H1 (cell line): ENCODE measurements around the gene ZDHHC9. TPM values are rescaled to one million over a fixed set of nuclear protein-coding genes. Genes with fewer than 3 reads are reported as not detected.

Experiments used
- CTCF ChIA-PET: fragments of 300-600 bp; sonication (Branson Sonifier 250); formaldehyde crosslinking; loops from one replicate; lab custom pipeline; 2021; ENCODE audit not compliant: partially characterized antibody; lab: Charles Lee
- POLR2A ChIA-PET: fragments of 300-600 bp; sonication (Branson Sonifier 250); formaldehyde crosslinking; loops from one replicate; lab custom pipeline; 2021; ENCODE audit warnings: inconsistent platforms; ENCODE audit not compliant: partially characterized antibody; lab: Charles Lee
- DNase-seq, 2 experiments: peaks; one replicate each; pipeline versions ENCODE4 v3.0.0 to v3.0.0-alpha.2; 2010 to 2022; ENCODE audit warnings: low spot score in 2 of 2, low read depth in 1 of 2, mixed read lengths in 1 of 2
- FAIRE-seq: peaks from 2 replicates; lab custom pipeline; 2011; peaks lifted over from hg19 to GRCh38; lab: Jason Lieb, UNC
- H2AFZ ChIP-seq: 2 replicates; pipeline ENCODE4 v1.8.1; 2012; ENCODE audit warnings: low read length, inconsistent platforms
- H2AK5ac ChIP-seq: 2 replicates; pipeline ENCODE4 v1.6.1; 2013; ENCODE audit warnings: low read depth, low read length
- H2BK120ac ChIP-seq: replicated peaks from 2 replicates; pipeline ENCODE3; 2013; ENCODE audit warnings: low read depth, low read length, inconsistent platforms
- H2BK12ac ChIP-seq: 2 replicates; pipeline ENCODE4 v1.6.1; 2013; ENCODE audit warnings: low read depth, low read length
- H2BK15ac ChIP-seq: 2 replicates; pipeline ENCODE4 v1.6.1; 2013; ENCODE audit warnings: low read length
- H2BK20ac ChIP-seq: 2 replicates; pipeline ENCODE4 v1.6.1; 2013; ENCODE audit warnings: low read length
- H2BK5ac ChIP-seq: 2 replicates; pipeline ENCODE4 v1.6.1; 2013; ENCODE audit warnings: low read depth, low read length
- H3K14ac ChIP-seq: 2 replicates; pipeline ENCODE4 v1.6.1; 2013; ENCODE audit warnings: inconsistent platforms; ENCODE audit not compliant: insufficient read length
- H3K18ac ChIP-seq: 2 replicates; pipeline ENCODE4 v1.6.1; 2013; ENCODE audit warnings: low read length; ENCODE audit errors: extremely low read depth
- H3K23ac ChIP-seq: 2 replicates; pipeline ENCODE4 v1.6.1; 2013; ENCODE audit warnings: inconsistent platforms; ENCODE audit not compliant: insufficient read length
- H3K23me2 ChIP-seq: 2 replicates; pipeline ENCODE4 v1.6.1; 2013; ENCODE audit warnings: low read depth, low read length
- H3K27ac ChIP-seq: 2 replicates; pipeline ENCODE4 v1.6.1; 2011; ENCODE audit warnings: low read depth, low read length, inconsistent platforms
- H3K27me3 ChIP-seq, 4 experiments: replicated peaks in 1 of 4; 1 replicate in 1 of 4; 2 replicates in 3 of 4; pipeline versions ENCODE4 v1.6.1 to v1.8.1; 2011 to 2013; ENCODE audit warnings: low read length in 3 of 4, mild to moderate bottlenecking in 3 of 4, inconsistent platforms in 2 of 4, mixed read lengths in 2 of 4, moderate library complexity in 1 of 4; ENCODE audit not compliant: control insufficient read depth in 3 of 4, insufficient read depth in 3 of 4; ENCODE audit errors: extremely low read depth in 1 of 4
- H3K36me3 ChIP-seq, 4 experiments: 2 replicates each; pipeline versions ENCODE4 v1.6.1 to v1.8.1; 2011 to 2013; ENCODE audit warnings: mild to moderate bottlenecking in 4 of 4, low read length in 3 of 4, moderate library complexity in 2 of 4, control low read depth in 1 of 4, inconsistent platforms in 1 of 4; ENCODE audit not compliant: insufficient read depth in 4 of 4, control insufficient read depth in 2 of 4
- H3K4ac ChIP-seq: replicated peaks from 2 replicates; pipeline ENCODE3; 2013; ENCODE audit warnings: low read length, low read depth, mixed read lengths, inconsistent platforms; ENCODE audit not compliant: insufficient read length
- H3K4me1 ChIP-seq, 4 experiments: replicated peaks in 1 of 4; 1 replicate in 1 of 4; 2 replicates in 3 of 4; pipeline versions ENCODE4 v1.6.1 to v1.8.1; 2011 to 2013; ENCODE audit warnings: low read length in 3 of 4, inconsistent platforms in 2 of 4, mixed read lengths in 1 of 4; ENCODE audit not compliant: insufficient read depth in 4 of 4, control insufficient read depth in 3 of 4
- H3K4me2 ChIP-seq, 2 experiments: 2 replicates each; pipeline versions ENCODE4 v1.6.1 to v1.8.1; 2011 to 2013; ENCODE audit warnings: low read depth in 2 of 2, low read length in 2 of 2, control low read depth in 1 of 2, inconsistent platforms in 1 of 2, mild to moderate bottlenecking in 1 of 2; ENCODE audit not compliant: insufficient read depth in 1 of 2
- H3K4me3 ChIP-seq, 4 experiments: fragments of 200-600, 300-600 bp in 1 of 4; sonication (generic), shearing (Covaris generic), sonication (Bioruptor Twin) in 1 of 4; 2 replicates each; pipeline versions ENCODE4 v1.5.1 to v1.8.1; 2011 to 2016; ENCODE audit warnings: low read length in 4 of 4, low read depth in 3 of 4, control low read depth in 2 of 4, inconsistent platforms in 2 of 4, mild to moderate bottlenecking in 2 of 4, mixed read lengths in 1 of 4, moderate library complexity in 1 of 4; ENCODE audit not compliant: insufficient read depth in 2 of 4; ENCODE audit errors: extremely low read depth in 1 of 4
- H3K56ac ChIP-seq: replicated peaks from 2 replicates; pipeline ENCODE3; 2013; ENCODE audit warnings: low read depth, mild to moderate bottlenecking, mixed read lengths, low read length, inconsistent platforms; ENCODE audit not compliant: insufficient read length
- H3K79me1 ChIP-seq: 2 replicates; pipeline ENCODE4 v1.6.1; 2013; ENCODE audit warnings: low read depth, low read length, control low read depth
- H3K79me2 ChIP-seq, 2 experiments: 2 replicates each; pipeline versions ENCODE4 v1.6.1 to v1.8.1; 2012 to 2013; ENCODE audit warnings: low read length in 2 of 2, mild to moderate bottlenecking in 2 of 2, inconsistent platforms in 1 of 2; ENCODE audit not compliant: insufficient read depth in 2 of 2, control insufficient read depth in 1 of 2
- H3K9ac ChIP-seq, 4 experiments: replicated peaks in 1 of 4; 1 replicate in 1 of 4; 2 replicates in 3 of 4; pipeline versions ENCODE4 v1.6.1 to v1.8.1; 2011 to 2013; ENCODE audit warnings: low read depth in 3 of 4, low read length in 3 of 4, control low read depth in 2 of 4, mild to moderate bottlenecking in 2 of 4, moderate library complexity in 2 of 4, inconsistent platforms in 1 of 4; ENCODE audit errors: extremely low read depth in 1 of 4
- H3K9me3 ChIP-seq, 2 experiments: 2 replicates each; pipeline versions ENCODE4 v1.6.1 to v1.8.1; 2012 to 2013; ENCODE audit warnings: mild to moderate bottlenecking in 2 of 2, moderate library complexity in 2 of 2, control low read depth in 1 of 2, inconsistent platforms in 1 of 2, low read depth in 1 of 2, low read length in 1 of 2, mixed read lengths in 1 of 2; ENCODE audit not compliant: insufficient read depth in 2 of 2
- H4K20me1 ChIP-seq, 2 experiments: replicated peaks in 1 of 2; 2 replicates each; pipeline versions ENCODE3 to v1.8.1; 2011 to 2013; ENCODE audit warnings: inconsistent platforms in 2 of 2, low read length in 2 of 2, mild to moderate bottlenecking in 1 of 2; ENCODE audit not compliant: insufficient read depth in 2 of 2, control insufficient read depth in 1 of 2
- H4K5ac ChIP-seq: 2 replicates; pipeline ENCODE4 v1.6.1; 2013; ENCODE audit warnings: low read length, low read depth, mixed read lengths, inconsistent platforms; ENCODE audit not compliant: insufficient read length
- H4K8ac ChIP-seq: 2 replicates; pipeline ENCODE4 v1.8.0; 2013; ENCODE audit warnings: mild to moderate bottlenecking, moderate library complexity, low read length, inconsistent platforms; ENCODE audit not compliant: insufficient read depth; ENCODE audit errors: extremely low read depth
- H4K91ac ChIP-seq: replicated peaks from 2 replicates; pipeline ENCODE3; 2013; ENCODE audit warnings: low read length, mixed read lengths, inconsistent platforms; ENCODE audit not compliant: insufficient read length
- ATF3 ChIP-seq: IDR thresholded peaks from 2 replicates; pipeline ENCODE4 v1.6.1; 2011; ENCODE audit warnings: low read depth, mild to moderate bottlenecking, low read length; ENCODE audit not compliant: insufficient read depth
- BACH1 ChIP-seq: IDR thresholded peaks from 2 replicates; pipeline ENCODE4 v1.6.1; 2012; ENCODE audit warnings: low read length, improper control_type of control experiment
- BCL11A ChIP-seq, 2 experiments: IDR thresholded peaks; one replicate each; pipeline ENCODE4 v1.6.1; 2011; ENCODE audit warnings: low read depth in 2 of 2, low read length in 2 of 2, mild to moderate bottlenecking in 2 of 2
- CBX8 ChIP-seq: fragments of 300-800, 300-1000 bp; sonication (generic); IDR thresholded peaks from 2 replicates; pipeline ENCODE4 v1.7.1; 2016; ENCODE audit warnings: low read depth, low read length, borderline replicate concordance
- CHD1 ChIP-seq: IDR thresholded peaks from 2 replicates; pipeline ENCODE4 v1.6.1; 2012; ENCODE audit warnings: low read depth, low read length, improper control_type of control experiment
- HDAC6 ChIP-seq: IDR thresholded peaks from one replicate; pipeline ENCODE4 v1.7.1; 2012; ENCODE audit warnings: low read depth, mild to moderate bottlenecking, inconsistent platforms, low read length, moderate library complexity
- JUN ChIP-seq: IDR thresholded peaks from 2 replicates; pipeline ENCODE4 v1.6.1; 2011; ENCODE audit warnings: low read depth, mild to moderate bottlenecking, improper control_type of control experiment, low read length
- MAFK ChIP-seq: IDR thresholded peaks from 2 replicates; pipeline ENCODE4 v1.6.1; 2012; ENCODE audit warnings: low read depth, mild to moderate bottlenecking, improper control_type of control experiment, low read length
- SIN3A ChIP-seq, 2 experiments: IDR thresholded peaks in 1 of 2; conservative IDR thresholded peaks in 1 of 2; 2 replicates each; pipeline ENCODE4 v1.6.1; 2011 to 2012; ENCODE audit warnings: low read length in 2 of 2, improper control_type of control experiment in 1 of 2, low read depth in 1 of 2, mild to moderate bottlenecking in 1 of 2
- polyA plus RNA-seq, 7 experiments: library from polyadenylated mRNA; depleted of rRNA in 3 of 7; stranded (reverse) in 5 of 7; unstranded in 2 of 7; fragments of >200 nt in 5 of 7; fragments of 200-250 nt in 2 of 7; gene quantifications; 1 replicate in 5 of 7; 2 replicates in 1 of 7; 4 replicates in 1 of 7; pipeline versions ENCODE4 v1.2.1 to v1.2.3, GENCODE V29; 2011 to 2013; ENCODE audit warnings: missing spikeins in 2 of 7, mixed read lengths in 2 of 7
- total RNA-seq: library from RNA; stranded (reverse); fragmentation: NEBNext Ultra II Directional; extraction: Animal tissue kit (Norgen Biotek cat#: 25700); gene quantifications from 2 replicates; pipeline ENCODE4 v1.2.1, GENCODE V29; 2021

The ZDHHC9 gene
- total and polyA plus RNA-seq, 2 of the 8 experiments (the other 6 are each of a cell fraction or from before 2014, with no cell fraction given): 18.1 to 28.3 TPM

GRCh38 chrX:129763666-129764065 lies 80.0 kb downstream of the ZDHHC9 start:
- no peak overlapping the region for H2BK120ac ChIP-seq
- no peaks in the 10 kb centered on the region for H4K20me1 ChIP-seq
- no peak overlapping the region for H4K5ac ChIP-seq
- no peaks in the 10 kb centered on the region for H3K36me3 ChIP-seq
- no peak overlapping the region for H3K14ac ChIP-seq
- no peak overlapping the region for H2BK5ac ChIP-seq
- no peaks in the 10 kb centered on the region for H3K79me1 ChIP-seq
- H3K9ac ChIP-seq: no peak overlapping the region
- no peak overlapping the region for H4K8ac ChIP-seq
- no peak overlapping the region for H3K4me2 ChIP-seq
- H2AFZ ChIP-seq: no peak overlapping the region
- no peak overlapping the region for H3K23ac ChIP-seq
- no peak overlapping the region for H2BK12ac ChIP-seq
- no peak overlapping the region for H2BK20ac ChIP-seq
- H3K56ac ChIP-seq: no peak overlapping the region
- no peaks in the 10 kb centered on the region for H3K27me3 ChIP-seq
- no peak for DNase-seq
- no peaks in the 10 kb centered on the region for H3K79me2 ChIP-seq
- CTCF ChIA-PET: interaction anchor here (0.6 to 1.9 kb wide), 4 partner anchors 8 to 65 kb away, joined by 3 to 13 read pairs (median 5); no protein-coding TSS in a partner anchor
- H3K23me2 ChIP-seq: no peaks in the 10 kb centered on the region
- H2AK5ac ChIP-seq: no peak overlapping the region
- H3K4me1 ChIP-seq: no peaks in the 10 kb centered on the region
- no peak overlapping the region for H3K4ac ChIP-seq
- H3K18ac ChIP-seq: no peak overlapping the region
- H3K9me3 ChIP-seq: no peaks in the 10 kb centered on the region
- TF ChIP-seq JUN (no peak), BCL11A (IDR thresholded peaks at IDR 0.05; ENCODE audit: low read depth in 2 of 2, low read length in 2 of 2) (no peak), MAFK (no peak), SIN3A (conservative IDR thresholded peaks at IDR 0.05 in 1 of 2, IDR thresholded peaks at IDR 0.05 in 1 of 2; ENCODE audit: low read depth in 1 of 2, low read length in 2 of 2) (no peak), CHD1 (no peak), BACH1 (no peak), ATF3 (no peak), HDAC6 (no peak), CBX8 (no peak)
- H3K4me3 ChIP-seq: no peak overlapping the region
- H2BK15ac ChIP-seq: no peak overlapping the region
- no peak for FAIRE-seq
- H3K27ac ChIP-seq: no peak overlapping the region
- POLR2A ChIA-PET: no interaction called here
- no peak overlapping the region for H4K91ac ChIP-seq
